ENCODE results near the gene NAA38. TPM values are rescaled to one million over a fixed set of nuclear protein-coding genes. Genes with fewer than 3 reads are reported as not detected.

NAA38 gene
- total and polyA plus RNA-seq, 7 donors, result 60.8 to 148 (median 95.4) TPM

GRCh38 chr17:7888184-7888920, 31.0 kb upstream of the NAA38 start, which contains the start of gene CHD3:
TSS of gene CHD3 (plus strand) at chr17:7888789. CDS start at chr17:7889001, 212 bp downstream.
- Histone ChIP-seq H3K4me1 (peaks cover 46% of the 10 kb centered on the region), H3K27me3 (ENCODE audit: insufficient read depth in 3 of 3, low read length in 2 of 3) (peaks cover 0 to 24% (median 0%) of the 10 kb centered on the region in 3 donors), H3K4me3 (peak within 1 kb of the TSS; percentile 81), H3K9me3 (no peaks in the 10 kb centered on the region), H3K27ac (peak within 1 kb of the TSS; percentile 70), H3K36me3 (ENCODE audit: insufficient read depth in 1 of 2, low read depth in 1 of 2) (peaks cover 0 to 6% of the 10 kb centered on the region in 2 donors)
- no peak for TF ChIP-seq CTCF (IDR thresholded peaks at IDR 0.05)
- WGBS, 3 donors, result 17 to 25% (median 18%) methylated on average over 18 of the region's 18 CpGs
- peak in 1 of 4 donors; percentile 5 for ATAC-seq
- no peak for DNase-seq
- intact Hi-C loops (cut with DNase I), result no loop called here

- intact Hi-C loops (cut with DNase I), result no loop called here
- Histone ChIP-seq H3K36me3 (ENCODE audit: insufficient read depth in 1 of 2, low read depth in 1 of 2) (peaks cover 0 to 6% of the 10 kb centered on the region in 2 donors), H3K4me3 (peak overlapping the region; percentile 81), H3K27ac (peak overlapping the region; percentile 70), H3K27me3 (ENCODE audit: insufficient read depth in 3 of 3, low read length in 2 of 3) (peaks cover 0 to 30% (median 0%) of the 10 kb centered on the region in 3 donors), H3K9me3 (no peaks in the 10 kb centered on the region), H3K4me1 (peaks cover 46% of the 10 kb centered on the region)
- DNase-seq (peak; percentile 90 to 92), ATAC-seq (peak; percentile 77 to 83 (median 80))
- 0% methylated on average over 32 to 35 of the region's 35 CpGs for WGBS, 3 donors
- TF ChIP-seq CTCF (IDR thresholded peaks at IDR 0.05), result no peak
These were observed 30.3 kb upstream of the NAA38 start for GRCh38 chr17:7887482-7888183.

- H3K4me3 ChIP-seq, result peak overlapping the region; percentile 81
- H3K27ac ChIP-seq, result peak overlapping the region; percentile 66
- DNase-seq, result no peak
- H3K4me1 ChIP-seq, result peaks cover 46% of the 10 kb centered on the region
- 3 to 9% (median 4%) methylated on average over 8 of the region's 8 CpGs for WGBS, 3 donors
- intact Hi-C loops (cut with DNase I), result no loop called here
- peaks cover 0 to 6% of the 10 kb centered on the region in 2 donors for H3K36me3 ChIP-seq (ENCODE audit: insufficient read depth in 1 of 2, low read depth in 1 of 2)
- H3K27me3 ChIP-seq (ENCODE audit: insufficient read depth in 3 of 3, low read length in 2 of 3), result peaks cover 0 to 32% (median 0%) of the 10 kb centered on the region in 3 donors
- no peak for ATAC-seq
- no peak for TF ChIP-seq CTCF (IDR thresholded peaks at IDR 0.05)
- no peaks in the 10 kb centered on the region for H3K9me3 ChIP-seq
These were observed 29.7 kb upstream of the NAA38 start for GRCh38 chr17:7887038-7887481.

- TF ChIP-seq CTCF (IDR thresholded peaks at IDR 0.05), result no peak
- Histone ChIP-seq H3K4me3 (peak overlapping the region; percentile 81), H3K9me3 (no peaks in the 10 kb centered on the region), H3K4me1 (peaks cover 46% of the 10 kb centered on the region), H3K27me3 (ENCODE audit: insufficient read depth in 3 of 3, low read length in 2 of 3) (peaks cover 0 to 36% (median 0%) of the 10 kb centered on the region in 3 donors), H3K36me3 (ENCODE audit: insufficient read depth in 1 of 2, low read depth in 1 of 2) (peaks cover 0 to 6% of the 10 kb centered on the region in 2 donors), H3K27ac (peak overlapping the region; percentile 66)
- WGBS, 3 donors, result 6 to 8% (median 7%) methylated on average over 28 to 30 of the region's 30 CpGs
- DNase-seq (no peak), ATAC-seq (no peak)
- intact Hi-C loops (cut with DNase I), result no loop called here
These were observed 29.1 kb upstream of the NAA38 start for GRCh38 chr17:7886227-7887037.
